Ovary (tissue), 9 donors: ENCODE data around the gene ST8SIA2. TPM values are rescaled to one million over a fixed set of nuclear protein-coding genes. Genes with fewer than 3 reads are reported as not detected.

ENCODE experiments used
- DNase-seq, 5 donors: peaks; one replicate each; pipeline ENCODE4 v3.0.0-alpha.2; 2019 to 2020
- H3K27ac ChIP-seq, 2 donors: fragments of 200-600 bp; one replicate each; pipeline versions ENCODE4 v1.5.1 to v1.8.0; 2019 to 2022
- H3K27me3 ChIP-seq: fragments of 200-600 bp; one replicate; pipeline ENCODE4 v1.8.0; 2022
- H3K36me3 ChIP-seq: fragments of 200-600 bp; sonication (generic); one replicate; pipeline ENCODE4 v1.5.1; 2019
- H3K4me1 ChIP-seq: one replicate; pipeline ENCODE4 v1.8.1; 2013; ENCODE audit warnings: mild to moderate bottlenecking, moderate library complexity; ENCODE audit not compliant: insufficient read depth
- H3K4me3 ChIP-seq: fragments of 200-600 bp; sonication (generic); one replicate; pipeline ENCODE4 v1.5.1; 2017
- H3K9me3 ChIP-seq, 2 donors: fragments of 200-600 bp in 1 of 2; sonication (generic) in 1 of 2; one replicate each; pipeline versions ENCODE4 v1.5.1 to v1.8.1; 2013 to 2019; ENCODE audit warnings: mild to moderate bottlenecking in 1 of 2, moderate library complexity in 1 of 2
- CTCF ChIP-seq, 3 donors: fragments of 450-650 bp in 2 of 3; fragments of 200-600 bp in 1 of 3; IDR thresholded peaks; one replicate each; pipeline versions ENCODE4 v1.5.1 to v1.8.0; 2016 to 2022; ENCODE audit warnings: antibody characterized with exemption in 3 of 3, mild to moderate bottlenecking in 1 of 3
- EP300 ChIP-seq: sonication (generic); formaldehyde crosslinking; IDR thresholded peaks from one replicate; pipeline ENCODE4 v1.6.1; 2017; ENCODE audit warnings: antibody characterized with exemption
- POLR2A ChIP-seq: fragments of 450-650 bp; IDR thresholded peaks from one replicate; pipeline ENCODE4 v1.6.1; 2017; ENCODE audit warnings: antibody characterized with exemption, mild to moderate bottlenecking, moderate library complexity
- WGBS, 3 donors: extraction: QIAGEN DNeasy Blood & Tissue Kit in 1 of 3; methylation state at CpG; one replicate each; pipeline versions ENCODE4 v1.1.5 to v1.1.7; 2013 to 2017; 5-methylcytosine and 5-hydroxymethylcytosine counted together
- intact Hi-C, 4 donors: fragments of 100-400 bp; cut with DNase I; formaldehyde crosslinking; loops; one replicate each; pipeline versions ENCODE4 v1.11.0 to v1.15.1; 2022 to 2023
- polyA plus RNA-seq, 2 donors: library from polyadenylated mRNA; stranded (reverse); fragments of 200-250 nt in 1 of 2; fragments of 350-450 nt in 1 of 2; fragmentation: Illumina TruSeq in 1 of 2; extraction: RNeasy Lipid Tissue Mini Kit (QIAGEN cat#74804) in 1 of 2; gene quantifications; one replicate each; pipeline ENCODE4 v1.2.3, GENCODE V29; 2013 to 2014
- total RNA-seq, 7 donors: library from RNA; depleted of rRNA in 2 of 7; stranded (reverse); fragments of >200 nt in 2 of 7; fragmentation: NEBNext Ultra II Directional in 3 of 7; extraction: Animal tissue kit (Norgen Biotek cat#: 25700) in 3 of 7; gene quantifications; one replicate each; pipeline versions ENCODE4 v1.1.0 to v1.2.4, GENCODE V29; 2016 to 2023
- donor health status: DM: no; HTN: no; CAD: no; lungs with moderate emphysema.
- donor health status: DM: no; HTN: no; CAD: no.
- donor health status: Bipolar disorder and iron deficiency.
- donor health status: DM: yes; HTN: yes; CAD: no.
- donor health status: DM: no; HTN: no; CAD: no.
- donor health status: DM: yes; HTN: yes; CAD: no.

The ST8SIA2 gene
- total and polyA plus RNA-seq, 9 donors, result 0.01 to 0.46 (median 0.18) TPM; not detected in 4

- intact Hi-C loops, result no loop called here
- no peaks in the 10 kb centered on the region for H3K27me3 ChIP-seq
- H3K27ac ChIP-seq, result no peak overlapping the region
- no peaks in the 10 kb centered on the region for H3K4me1 ChIP-seq
- H3K9me3 ChIP-seq, result no peaks in the 10 kb centered on the region
- no peak for DNase-seq
- WGBS, 3 donors, result 60 to 68% (median 60%) methylated on average over 10 of the region's 10 CpGs
- no peaks in the 10 kb centered on the region for H3K36me3 ChIP-seq
- H3K4me3 ChIP-seq, result no peak overlapping the region
- TF ChIP-seq POLR2A (no peak), EP300 (no peak), CTCF (IDR thresholded peaks at IDR 0.05) (no peak)
Measured at GRCh38 chr15:92361321-92362000, 32.2 kb upstream of the ST8SIA2 start.

- whole genome bisulfite sequencing, 3 donors, result 64 to 72% (median 67%) methylated on average over 3 of the region's 3 CpGs
- Histone ChIP-seq H3K4me3 (no peak overlapping the region), H3K9me3 (no peaks in the 10 kb centered on the region), H3K27me3 (no peaks in the 10 kb centered on the region), H3K4me1 (no peaks in the 10 kb centered on the region), H3K27ac (no peak overlapping the region), H3K36me3 (no peaks in the 10 kb centered on the region)
- no peak for DNase-seq
- intact Hi-C loops, result no loop called here
- TF ChIP-seq EP300 (no peak), POLR2A (no peak), CTCF (IDR thresholded peaks at IDR 0.05) (no peak)
Measured at GRCh38 chr15:92362001-92362350, 31.7 kb upstream of the ST8SIA2 start.

- no peak for DNase-seq
- Histone ChIP-seq H3K36me3 (no peaks in the 10 kb centered on the region), H3K4me3 (no peak overlapping the region), H3K9me3 (no peaks in the 10 kb centered on the region), H3K4me1 (no peaks in the 10 kb centered on the region), H3K27ac (no peak overlapping the region), H3K27me3 (no peaks in the 10 kb centered on the region)
- WGBS, 3 donors, result 18 to 20% (median 20%) methylated on average over 6 of the region's 6 CpGs
- intact Hi-C loops, result no loop called here
- TF ChIP-seq POLR2A, result no peak
Measured at GRCh38 chr15:92365084-92365483, 28.6 kb upstream of the ST8SIA2 start.

- no peaks in the 10 kb centered on the region for H3K4me1 ChIP-seq
- no peaks in the 10 kb centered on the region for H3K27me3 ChIP-seq
- no peak for DNase-seq
- TF ChIP-seq POLR2A (no peak), EP300 (no peak), CTCF (IDR thresholded peaks at IDR 0.05) (no peak)
- 59 to 85% (median 61%) methylated on average over 3 of the region's 3 CpGs for WGBS, 3 donors
- intact Hi-C loops, result no loop called here
- H3K36me3 ChIP-seq, result no peaks in the 10 kb centered on the region
- no peak overlapping the region for H3K27ac ChIP-seq
- no peak overlapping the region for H3K4me3 ChIP-seq
- H3K9me3 ChIP-seq, result no peaks in the 10 kb centered on the region
Measured at GRCh38 chr15:92365906-92366305, 27.8 kb upstream of the ST8SIA2 start.

GRCh38 chr15:92366381-92366780 is 27.3 kb upstream of the ST8SIA2 start:
- Histone ChIP-seq H3K27me3 (no peaks in the 10 kb centered on the region), H3K4me1 (no peaks in the 10 kb centered on the region), H3K9me3 (no peaks in the 10 kb centered on the region), H3K27ac (no peak overlapping the region), H3K4me3 (no peak overlapping the region), H3K36me3 (no peaks in the 10 kb centered on the region)
- TF ChIP-seq EP300 (no peak), CTCF (IDR thresholded peaks at IDR 0.05) (no peak), POLR2A (no peak)
- intact Hi-C loops, result no loop called here
- no peak for DNase-seq
- WGBS, 3 donors, result 67 to 79% (median 78%) methylated on average over 5 of the region's 5 CpGs
